K562 (cell line): ENCODE measurements around the gene PNMA8C. TPM values are rescaled to one million over a fixed set of nuclear protein-coding genes. Genes with fewer than 3 reads are reported as not detected.
A peak's percentile ranks its signal among the peaks of the same experiment; 100 is the strongest.

Source experiments
- RBBP5 ChIP-seq: fragments of 200-600 bp; sonication (generic); IDR thresholded peaks from 2 replicates; pipeline ENCODE4 v1.6.1; 2012; ENCODE audit warnings: borderline replicate concordance, mild to moderate bottlenecking, low read length, control low read depth, inconsistent platforms; ENCODE audit not compliant: insufficient read depth, poor library complexity, severe bottlenecking
- WHSC1 ChIP-seq: IDR thresholded peaks from one replicate; pipeline ENCODE4 v1.6.1; 2012; ENCODE audit warnings: low read length, control low read depth, inconsistent platforms
- ZNF551 ChIP-seq: fragments of 250-450 bp; sonication (Bioruptor Pico); IDR thresholded peaks from 2 replicates; pipeline ENCODE4 v1.5.0; 2021; ENCODE audit warnings: mild to moderate bottlenecking, moderate library complexity
- polyA plus RNA-seq, 8 experiments: library from polyadenylated mRNA; depleted of rRNA in 4 of 8; stranded (reverse) in 5 of 8; unstranded in 3 of 8; fragments of >200 nt; fragmentation: Nextera tagmentation in 2 of 8; fragmentation: Illumina TruSeq in 1 of 8; extraction: Ambion mirVana in 2 of 8; extraction: Trizol in 1 of 8; gene quantifications; 2 replicates each; pipeline versions ENCODE4 v1.2.1 to v1.2.3, GENCODE V29; 2011 to 2014; ENCODE audit warnings: inconsistent platforms in 1 of 8, missing spikeins in 1 of 8
- total RNA-seq, 7 experiments: library from RNA; depleted of rRNA in 6 of 7; stranded (reverse); fragments of >200 nt in 6 of 7; fragmentation: Illumina TruSeq in 2 of 7; extraction: Trizol in 2 of 7; gene quantifications; 2 replicates each; pipeline versions ENCODE4 v1.2.1 to v1.2.3, GENCODE V29; 2011 to 2021; ENCODE audit warnings: low replicate concordance in 1 of 7
- TF ChIP-seq, protein P1 (sequence below): fragments of 450-650 bp; IDR thresholded peaks from 2 replicates; pipeline ENCODE4 v1.7.1; 2018; ENCODE audit warnings: mild to moderate bottlenecking, low read depth; ENCODE audit not compliant: partially characterized antibody
- TF ChIP-seq, protein P2 (sequence below): fragments of 200-600 bp; sonication (generic); IDR thresholded peaks from one replicate; pipeline ENCODE4 v1.6.1; 2012; ENCODE audit warnings: mild to moderate bottlenecking, low read depth, low read length, inconsistent platforms
- TF ChIP-seq, protein P3 (sequence below): fragments of 450-650 bp; IDR thresholded peaks from 2 replicates; pipeline ENCODE4 v1.6.1; 2017; ENCODE audit warnings: antibody characterized with exemption, mild to moderate bottlenecking

Gene PNMA8C
- total and polyA plus RNA-seq, 9 of the 15 experiments (the other 6 are each of a cell fraction or from before 2014, with no cell fraction given) = 0.04 to 0.05 (median 0.05) TPM; not detected in 6

DNA sequence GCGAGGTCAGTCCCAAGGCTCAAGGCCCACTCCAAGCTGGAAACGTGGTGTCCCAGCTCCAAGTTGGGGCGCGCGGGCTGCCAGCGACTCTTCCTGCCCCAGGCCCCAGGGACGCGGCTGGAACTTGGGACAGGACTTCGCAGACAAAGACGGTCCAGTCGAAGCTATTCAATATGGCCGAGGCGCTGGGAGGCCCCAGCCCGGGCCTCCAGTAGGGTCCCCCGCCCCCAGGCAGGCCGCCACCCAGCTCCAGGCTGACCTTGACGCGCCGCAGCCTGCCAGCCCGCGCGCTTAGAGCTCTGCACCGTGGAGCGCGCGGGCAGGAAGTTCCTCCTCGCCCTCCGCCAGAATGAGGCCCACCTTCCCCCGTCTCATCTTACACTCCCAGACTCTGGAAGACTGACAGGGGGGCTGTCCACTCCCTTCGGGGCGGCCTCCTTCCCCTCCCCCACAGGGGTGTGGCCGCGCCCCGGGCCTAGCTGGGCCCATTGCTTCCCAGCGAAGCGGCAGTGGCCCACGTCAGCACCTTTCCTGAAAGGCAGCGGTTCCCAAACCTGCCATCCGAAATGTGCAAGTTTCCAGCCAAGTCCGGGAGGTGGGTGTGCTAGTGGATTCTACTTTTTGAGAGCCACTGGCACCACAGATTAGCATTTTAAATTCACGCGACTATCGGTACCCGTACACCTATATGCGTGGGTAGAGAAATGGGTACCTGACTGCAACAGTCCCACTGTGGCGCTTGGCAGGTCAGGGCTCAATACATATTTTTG, 15.3 kb downstream of the PNMA8C start, which contains the start of gene CCDC8 (continued):
- no peak for TF ChIP-seq WHSC1
- TF ChIP-seq, protein P1, sequence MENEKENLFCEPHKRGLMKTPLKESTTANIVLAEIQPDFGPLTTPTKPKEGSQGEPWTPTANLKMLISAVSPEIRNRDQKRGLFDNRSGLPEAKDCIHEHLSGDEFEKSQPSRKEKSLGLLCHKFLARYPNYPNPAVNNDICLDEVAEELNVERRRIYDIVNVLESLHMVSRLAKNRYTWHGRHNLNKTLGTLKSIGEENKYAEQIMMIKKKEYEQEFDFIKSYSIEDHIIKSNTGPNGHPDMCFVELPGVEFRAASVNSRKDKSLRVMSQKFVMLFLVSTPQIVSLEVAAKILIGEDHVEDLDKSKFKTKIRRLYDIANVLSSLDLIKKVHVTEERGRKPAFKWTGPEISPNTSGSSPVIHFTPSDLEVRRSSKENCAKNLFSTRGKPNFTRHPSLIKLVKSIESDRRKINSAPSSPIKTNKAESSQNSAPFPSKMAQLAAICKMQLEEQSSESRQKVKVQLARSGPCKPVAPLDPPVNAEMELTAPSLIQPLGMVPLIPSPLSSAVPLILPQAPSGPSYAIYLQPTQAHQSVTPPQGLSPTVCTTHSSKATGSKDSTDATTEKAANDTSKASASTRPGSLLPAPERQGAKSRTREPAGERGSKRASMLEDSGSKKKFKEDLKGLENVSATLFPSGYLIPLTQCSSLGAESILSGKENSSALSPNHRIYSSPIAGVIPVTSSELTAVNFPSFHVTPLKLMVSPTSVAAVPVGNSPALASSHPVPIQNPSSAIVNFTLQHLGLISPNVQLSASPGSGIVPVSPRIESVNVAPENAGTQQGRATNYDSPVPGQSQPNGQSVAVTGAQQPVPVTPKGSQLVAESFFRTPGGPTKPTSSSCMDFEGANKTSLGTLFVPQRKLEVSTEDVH = peak; percentile 7
- TF ChIP-seq, protein P2, sequence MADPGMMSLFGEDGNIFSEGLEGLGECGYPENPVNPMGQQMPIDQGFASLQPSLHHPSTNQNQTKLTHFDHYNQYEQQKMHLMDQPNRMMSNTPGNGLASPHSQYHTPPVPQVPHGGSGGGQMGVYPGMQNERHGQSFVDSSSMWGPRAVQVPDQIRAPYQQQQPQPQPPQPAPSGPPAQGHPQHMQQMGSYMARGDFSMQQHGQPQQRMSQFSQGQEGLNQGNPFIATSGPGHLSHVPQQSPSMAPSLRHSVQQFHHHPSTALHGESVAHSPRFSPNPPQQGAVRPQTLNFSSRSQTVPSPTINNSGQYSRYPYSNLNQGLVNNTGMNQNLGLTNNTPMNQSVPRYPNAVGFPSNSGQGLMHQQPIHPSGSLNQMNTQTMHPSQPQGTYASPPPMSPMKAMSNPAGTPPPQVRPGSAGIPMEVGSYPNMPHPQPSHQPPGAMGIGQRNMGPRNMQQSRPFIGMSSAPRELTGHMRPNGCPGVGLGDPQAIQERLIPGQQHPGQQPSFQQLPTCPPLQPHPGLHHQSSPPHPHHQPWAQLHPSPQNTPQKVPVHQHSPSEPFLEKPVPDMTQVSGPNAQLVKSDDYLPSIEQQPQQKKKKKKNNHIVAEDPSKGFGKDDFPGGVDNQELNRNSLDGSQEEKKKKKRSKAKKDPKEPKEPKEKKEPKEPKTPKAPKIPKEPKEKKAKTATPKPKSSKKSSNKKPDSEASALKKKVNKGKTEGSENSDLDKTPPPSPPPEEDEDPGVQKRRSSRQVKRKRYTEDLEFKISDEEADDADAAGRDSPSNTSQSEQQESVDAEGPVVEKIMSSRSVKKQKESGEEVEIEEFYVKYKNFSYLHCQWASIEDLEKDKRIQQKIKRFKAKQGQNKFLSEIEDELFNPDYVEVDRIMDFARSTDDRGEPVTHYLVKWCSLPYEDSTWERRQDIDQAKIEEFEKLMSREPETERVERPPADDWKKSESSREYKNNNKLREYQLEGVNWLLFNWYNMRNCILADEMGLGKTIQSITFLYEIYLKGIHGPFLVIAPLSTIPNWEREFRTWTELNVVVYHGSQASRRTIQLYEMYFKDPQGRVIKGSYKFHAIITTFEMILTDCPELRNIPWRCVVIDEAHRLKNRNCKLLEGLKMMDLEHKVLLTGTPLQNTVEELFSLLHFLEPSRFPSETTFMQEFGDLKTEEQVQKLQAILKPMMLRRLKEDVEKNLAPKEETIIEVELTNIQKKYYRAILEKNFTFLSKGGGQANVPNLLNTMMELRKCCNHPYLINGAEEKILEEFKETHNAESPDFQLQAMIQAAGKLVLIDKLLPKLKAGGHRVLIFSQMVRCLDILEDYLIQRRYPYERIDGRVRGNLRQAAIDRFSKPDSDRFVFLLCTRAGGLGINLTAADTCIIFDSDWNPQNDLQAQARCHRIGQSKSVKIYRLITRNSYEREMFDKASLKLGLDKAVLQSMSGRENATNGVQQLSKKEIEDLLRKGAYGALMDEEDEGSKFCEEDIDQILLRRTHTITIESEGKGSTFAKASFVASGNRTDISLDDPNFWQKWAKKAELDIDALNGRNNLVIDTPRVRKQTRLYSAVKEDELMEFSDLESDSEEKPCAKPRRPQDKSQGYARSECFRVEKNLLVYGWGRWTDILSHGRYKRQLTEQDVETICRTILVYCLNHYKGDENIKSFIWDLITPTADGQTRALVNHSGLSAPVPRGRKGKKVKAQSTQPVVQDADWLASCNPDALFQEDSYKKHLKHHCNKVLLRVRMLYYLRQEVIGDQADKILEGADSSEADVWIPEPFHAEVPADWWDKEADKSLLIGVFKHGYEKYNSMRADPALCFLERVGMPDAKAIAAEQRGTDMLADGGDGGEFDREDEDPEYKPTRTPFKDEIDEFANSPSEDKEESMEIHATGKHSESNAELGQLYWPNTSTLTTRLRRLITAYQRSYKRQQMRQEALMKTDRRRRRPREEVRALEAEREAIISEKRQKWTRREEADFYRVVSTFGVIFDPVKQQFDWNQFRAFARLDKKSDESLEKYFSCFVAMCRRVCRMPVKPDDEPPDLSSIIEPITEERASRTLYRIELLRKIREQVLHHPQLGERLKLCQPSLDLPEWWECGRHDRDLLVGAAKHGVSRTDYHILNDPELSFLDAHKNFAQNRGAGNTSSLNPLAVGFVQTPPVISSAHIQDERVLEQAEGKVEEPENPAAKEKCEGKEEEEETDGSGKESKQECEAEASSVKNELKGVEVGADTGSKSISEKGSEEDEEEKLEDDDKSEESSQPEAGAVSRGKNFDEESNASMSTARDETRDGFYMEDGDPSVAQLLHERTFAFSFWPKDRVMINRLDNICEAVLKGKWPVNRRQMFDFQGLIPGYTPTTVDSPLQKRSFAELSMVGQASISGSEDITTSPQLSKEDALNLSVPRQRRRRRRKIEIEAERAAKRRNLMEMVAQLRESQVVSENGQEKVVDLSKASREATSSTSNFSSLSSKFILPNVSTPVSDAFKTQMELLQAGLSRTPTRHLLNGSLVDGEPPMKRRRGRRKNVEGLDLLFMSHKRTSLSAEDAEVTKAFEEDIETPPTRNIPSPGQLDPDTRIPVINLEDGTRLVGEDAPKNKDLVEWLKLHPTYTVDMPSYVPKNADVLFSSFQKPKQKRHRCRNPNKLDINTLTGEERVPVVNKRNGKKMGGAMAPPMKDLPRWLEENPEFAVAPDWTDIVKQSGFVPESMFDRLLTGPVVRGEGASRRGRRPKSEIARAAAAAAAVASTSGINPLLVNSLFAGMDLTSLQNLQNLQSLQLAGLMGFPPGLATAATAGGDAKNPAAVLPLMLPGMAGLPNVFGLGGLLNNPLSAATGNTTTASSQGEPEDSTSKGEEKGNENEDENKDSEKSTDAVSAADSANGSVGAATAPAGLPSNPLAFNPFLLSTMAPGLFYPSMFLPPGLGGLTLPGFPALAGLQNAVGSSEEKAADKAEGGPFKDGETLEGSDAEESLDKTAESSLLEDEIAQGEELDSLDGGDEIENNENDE = no peak
- no peak for TF ChIP-seq ZNF551 (CRISPR knock-in tag)
- TF ChIP-seq RBBP5 = peak; percentile 56
- TF ChIP-seq, protein P3, sequence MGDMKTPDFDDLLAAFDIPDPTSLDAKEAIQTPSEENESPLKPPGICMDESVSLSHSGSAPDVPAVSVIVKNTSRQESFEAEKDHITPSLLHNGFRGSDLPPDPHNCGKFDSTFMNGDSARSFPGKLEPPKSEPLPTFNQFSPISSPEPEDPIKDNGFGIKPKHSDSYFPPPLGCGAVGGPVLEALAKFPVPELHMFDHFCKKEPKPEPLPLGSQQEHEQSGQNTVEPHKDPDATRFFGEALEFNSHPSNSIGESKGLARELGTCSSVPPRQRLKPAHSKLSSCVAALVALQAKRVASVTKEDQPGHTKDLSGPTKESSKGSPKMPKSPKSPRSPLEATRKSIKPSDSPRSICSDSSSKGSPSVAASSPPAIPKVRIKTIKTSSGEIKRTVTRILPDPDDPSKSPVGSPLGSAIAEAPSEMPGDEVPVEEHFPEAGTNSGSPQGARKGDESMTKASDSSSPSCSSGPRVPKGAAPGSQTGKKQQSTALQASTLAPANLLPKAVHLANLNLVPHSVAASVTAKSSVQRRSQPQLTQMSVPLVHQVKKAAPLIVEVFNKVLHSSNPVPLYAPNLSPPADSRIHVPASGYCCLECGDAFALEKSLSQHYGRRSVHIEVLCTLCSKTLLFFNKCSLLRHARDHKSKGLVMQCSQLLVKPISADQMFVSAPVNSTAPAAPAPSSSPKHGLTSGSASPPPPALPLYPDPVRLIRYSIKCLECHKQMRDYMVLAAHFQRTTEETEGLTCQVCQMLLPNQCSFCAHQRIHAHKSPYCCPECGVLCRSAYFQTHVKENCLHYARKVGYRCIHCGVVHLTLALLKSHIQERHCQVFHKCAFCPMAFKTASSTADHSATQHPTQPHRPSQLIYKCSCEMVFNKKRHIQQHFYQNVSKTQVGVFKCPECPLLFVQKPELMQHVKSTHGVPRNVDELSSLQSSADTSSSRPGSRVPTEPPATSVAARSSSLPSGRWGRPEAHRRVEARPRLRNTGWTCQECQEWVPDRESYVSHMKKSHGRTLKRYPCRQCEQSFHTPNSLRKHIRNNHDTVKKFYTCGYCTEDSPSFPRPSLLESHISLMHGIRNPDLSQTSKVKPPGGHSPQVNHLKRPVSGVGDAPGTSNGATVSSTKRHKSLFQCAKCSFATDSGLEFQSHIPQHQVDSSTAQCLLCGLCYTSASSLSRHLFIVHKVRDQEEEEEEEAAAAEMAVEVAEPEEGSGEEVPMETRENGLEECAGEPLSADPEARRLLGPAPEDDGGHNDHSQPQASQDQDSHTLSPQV = peak; percentile 90; the same call in 1 of the 2 replicates
